Thoracic aorta (tissue), 2 donors: ENCODE data around the gene NAIF1. TPM values are rescaled to one million over a fixed set of nuclear protein-coding genes. Genes with fewer than 3 reads are reported as not detected.

ENCODE experiments used
- ATAC-seq: fragments of 150-250 bp; one replicate; pipeline ENCODE4 v1.8.0; 2017; ENCODE audit warnings: low read depth; ENCODE audit not compliant: insufficient number of reproducible peaks, low FRiP score
- DNase-seq: peaks from one replicate; pipeline ENCODE4 v3.0.0-alpha.2; 2020; ENCODE audit warnings: low spot score
- H3K27ac ChIP-seq, 2 donors: fragments of 200-600 bp; sonication (generic); 1 replicate in 1 of 2; 2 replicates in 1 of 2; pipeline ENCODE4 v1.5.1; 2016; ENCODE audit warnings: mild to moderate bottlenecking in 2 of 2, moderate library complexity in 2 of 2
- H3K27me3 ChIP-seq: fragments of 200-600 bp; sonication (generic); replicated peaks from 2 replicates; pipeline ENCODE4 v1.6.0; 2016; ENCODE audit warnings: mild to moderate bottlenecking; ENCODE audit not compliant: insufficient read depth
- H3K36me3 ChIP-seq: fragments of 200-600 bp; sonication (generic); one replicate; pipeline ENCODE4 v1.5.1; 2016
- H3K4me1 ChIP-seq, 2 donors: fragments of 200-600 bp; sonication (generic); 1 replicate in 1 of 2; 2 replicates in 1 of 2; pipeline versions ENCODE4 v1.5.1 to v1.6.0; 2016; ENCODE audit warnings: low read depth in 2 of 2, mild to moderate bottlenecking in 1 of 2; ENCODE audit not compliant: control insufficient read depth in 1 of 2
- H3K4me3 ChIP-seq: fragments of 200-600 bp; sonication (generic); 2 replicates; pipeline ENCODE4 v1.5.1; 2016; ENCODE audit warnings: mild to moderate bottlenecking
- H3K9me3 ChIP-seq: fragments of 200-600 bp; sonication (generic); 2 replicates; pipeline ENCODE4 v1.5.1; 2016
- total RNA-seq, 2 donors: library from RNA; depleted of rRNA; stranded (reverse); fragments of >200 nt; gene quantifications; one replicate each; pipeline versions ENCODE4 v1.1.0 to v1.2.3, GENCODE V29; 2016
- TF ChIP-seq, protein P1 (sequence below): fragments of 200-600 bp; sonication (generic); IDR thresholded peaks from one replicate; pipeline ENCODE4 v1.5.1; 2019; ENCODE audit warnings: antibody characterized with exemption

The NAIF1 gene
- total RNA-seq, 2 donors from 2014 or later, result 11.8 to 21.0 TPM

DNA sequence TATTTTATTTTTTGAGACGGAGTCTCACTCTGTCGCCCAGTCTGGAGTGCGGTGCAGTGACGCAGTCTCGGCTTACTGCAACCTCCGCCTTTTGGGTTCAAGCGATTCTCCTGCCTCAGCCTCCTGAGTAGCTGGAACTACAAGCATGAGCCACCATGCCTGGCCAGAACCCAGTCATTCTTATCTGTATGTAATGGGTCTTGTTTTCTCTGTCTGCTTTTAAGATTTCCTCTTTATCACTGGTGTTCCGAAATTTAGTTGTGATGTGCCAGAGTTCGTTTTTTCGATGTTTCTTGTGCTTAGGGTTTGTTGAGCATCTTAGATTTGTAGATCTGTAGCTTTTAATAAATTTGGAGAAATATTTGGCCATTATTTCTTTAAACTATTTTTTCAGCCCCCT, 20.1 kb upstream of the NAIF1 start:
- DNase-seq (no peak), ATAC-seq (no peak)
- Histone ChIP-seq H3K9me3 (no peaks in the 10 kb centered on the region), H3K27me3 (no peaks in the 10 kb centered on the region), H3K4me3 (no peak overlapping the region), H3K4me1 (peaks cover 13 to 23% of the 10 kb centered on the region in 2 donors), H3K27ac (no peak overlapping the region), H3K36me3 (no peaks in the 10 kb centered on the region)
- TF ChIP-seq, protein P1, sequence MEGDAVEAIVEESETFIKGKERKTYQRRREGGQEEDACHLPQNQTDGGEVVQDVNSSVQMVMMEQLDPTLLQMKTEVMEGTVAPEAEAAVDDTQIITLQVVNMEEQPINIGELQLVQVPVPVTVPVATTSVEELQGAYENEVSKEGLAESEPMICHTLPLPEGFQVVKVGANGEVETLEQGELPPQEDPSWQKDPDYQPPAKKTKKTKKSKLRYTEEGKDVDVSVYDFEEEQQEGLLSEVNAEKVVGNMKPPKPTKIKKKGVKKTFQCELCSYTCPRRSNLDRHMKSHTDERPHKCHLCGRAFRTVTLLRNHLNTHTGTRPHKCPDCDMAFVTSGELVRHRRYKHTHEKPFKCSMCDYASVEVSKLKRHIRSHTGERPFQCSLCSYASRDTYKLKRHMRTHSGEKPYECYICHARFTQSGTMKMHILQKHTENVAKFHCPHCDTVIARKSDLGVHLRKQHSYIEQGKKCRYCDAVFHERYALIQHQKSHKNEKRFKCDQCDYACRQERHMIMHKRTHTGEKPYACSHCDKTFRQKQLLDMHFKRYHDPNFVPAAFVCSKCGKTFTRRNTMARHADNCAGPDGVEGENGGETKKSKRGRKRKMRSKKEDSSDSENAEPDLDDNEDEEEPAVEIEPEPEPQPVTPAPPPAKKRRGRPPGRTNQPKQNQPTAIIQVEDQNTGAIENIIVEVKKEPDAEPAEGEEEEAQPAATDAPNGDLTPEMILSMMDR, result no peak

DNA sequence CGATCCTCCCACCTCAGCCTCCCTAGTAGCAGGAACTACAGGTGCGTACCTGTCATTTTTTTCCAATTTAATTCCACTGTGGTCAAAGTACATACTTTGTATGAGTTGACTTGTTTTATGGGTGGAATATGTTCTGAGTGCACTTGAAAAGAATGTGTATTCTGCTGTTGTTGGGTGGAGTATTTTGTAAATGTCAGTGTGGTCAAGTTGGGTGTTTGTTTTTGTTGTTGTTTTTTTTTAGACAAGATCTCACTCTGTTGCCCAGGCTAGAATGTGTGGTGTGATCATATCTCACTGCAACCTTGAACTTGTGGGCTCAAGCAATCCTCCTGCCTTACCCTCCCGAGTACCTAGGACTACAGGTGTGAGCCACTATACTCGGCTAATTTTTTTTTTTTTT, 18.8 kb upstream of the NAIF1 start:
- Histone ChIP-seq H3K9me3 (no peaks in the 10 kb centered on the region), H3K27me3 (no peaks in the 10 kb centered on the region), H3K4me3 (no peak overlapping the region), H3K4me1 (peaks cover 18 to 23% of the 10 kb centered on the region in 2 donors), H3K27ac (no peak overlapping the region), H3K36me3 (no peaks in the 10 kb centered on the region)
- ATAC-seq (no peak), DNase-seq (no peak)
- TF ChIP-seq, protein P1, result no peak

DNA sequence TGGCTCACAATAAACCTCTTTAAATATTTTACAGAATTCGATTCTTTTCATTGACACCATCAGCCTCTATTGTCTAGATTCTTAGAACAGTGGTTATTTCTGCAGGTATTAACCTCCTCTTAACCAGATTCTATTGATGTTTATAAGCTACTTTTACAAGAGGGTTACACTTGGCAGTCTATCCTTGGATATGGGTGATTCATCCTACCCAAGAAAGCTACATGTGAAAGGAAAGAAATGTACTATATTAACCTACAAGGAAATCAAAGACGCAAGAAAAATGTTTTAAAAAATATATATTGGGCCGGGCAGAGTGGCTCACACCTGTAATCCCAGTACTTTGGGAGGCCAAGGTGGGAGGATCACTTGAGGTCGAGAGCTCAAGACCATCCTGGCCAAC, 17.6 kb upstream of the NAIF1 start:
- no peak overlapping the region for H3K27ac ChIP-seq
- H3K27me3 ChIP-seq, result no peaks in the 10 kb centered on the region
- no peak overlapping the region for H3K4me3 ChIP-seq
- peaks cover 15 to 22% of the 10 kb centered on the region in 2 donors for H3K4me1 ChIP-seq
- H3K9me3 ChIP-seq, result no peaks in the 10 kb centered on the region
- TF ChIP-seq, protein P1, result no peak
- ATAC-seq, result no peak
- H3K36me3 ChIP-seq, result no peaks in the 10 kb centered on the region
- DNase-seq, result no peak

DNA sequence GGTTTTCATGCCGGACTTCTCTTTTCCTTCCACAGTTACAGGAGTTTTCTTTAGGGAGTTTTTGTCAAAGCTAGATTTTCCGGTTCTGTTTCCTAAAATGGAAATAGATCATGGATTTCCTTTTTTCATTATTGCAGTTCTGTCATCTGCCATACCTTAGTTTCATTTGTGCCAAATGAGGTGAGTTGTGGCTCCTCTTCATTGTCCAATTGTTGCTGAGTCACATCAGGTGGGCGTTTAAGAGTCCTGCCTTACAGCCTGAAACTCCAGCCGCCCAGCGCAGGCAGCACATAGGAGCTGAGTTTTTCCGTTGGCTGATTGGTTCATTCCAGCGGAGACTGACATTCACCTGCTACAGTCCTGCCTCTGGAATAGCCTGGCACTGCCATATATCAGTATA, 15.0 kb upstream of the NAIF1 start:
- Histone ChIP-seq H3K27ac (peak overlapping the region in 1 of 2 donors; percentile 58), H3K36me3 (no peaks in the 10 kb centered on the region), H3K4me1 (peaks cover 19 to 39% of the 10 kb centered on the region in 2 donors), H3K27me3 (no peaks in the 10 kb centered on the region), H3K9me3 (no peaks in the 10 kb centered on the region), H3K4me3 (no peak overlapping the region)
- TF ChIP-seq, protein P1, result no peak
- no peak for ATAC-seq
- no peak for DNase-seq

DNA sequence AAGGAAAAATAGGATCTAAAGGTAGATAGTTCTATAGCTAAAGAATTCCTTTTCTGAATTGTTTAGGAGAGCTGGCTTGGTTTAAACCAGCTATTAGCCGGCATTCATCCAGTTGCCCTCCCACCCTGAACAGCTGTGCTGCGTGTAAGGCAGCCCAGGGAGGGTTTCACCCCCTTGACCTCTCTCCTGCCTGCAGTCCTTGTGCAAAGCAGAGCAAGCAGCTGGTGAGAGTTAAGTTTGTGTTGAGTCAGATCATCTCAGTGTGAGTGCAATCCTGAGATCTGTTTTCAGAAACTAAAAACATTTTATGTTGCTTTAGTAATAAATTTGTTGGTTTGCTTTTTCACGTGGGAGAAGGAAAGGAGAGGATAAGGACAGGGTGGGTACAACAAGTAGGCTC, 13.9 kb upstream of the NAIF1 start:
- Histone ChIP-seq H3K9me3 (no peaks in the 10 kb centered on the region), H3K27ac (peak overlapping the region in 1 of 2 donors; percentile 58), H3K4me1 (peaks cover 19 to 39% of the 10 kb centered on the region in 2 donors), H3K27me3 (no peaks in the 10 kb centered on the region), H3K36me3 (no peaks in the 10 kb centered on the region), H3K4me3 (no peak overlapping the region)
- DNase-seq, result no peak
- TF ChIP-seq, protein P1, result no peak
- ATAC-seq, result no peak
